ENCODE results near the gene SNUPN. TPM values are rescaled to one million over a fixed set of nuclear protein-coding genes. Genes with fewer than 3 reads are reported as not detected.
"Not testable (repeated sequence)": the region's sequence is repeated elsewhere in the genome, so short reads cannot be mapped to it uniquely, and the experiment has no call there.

Gene SNUPN
- total RNA-seq, 1 donor from 2014 or later = 23.2 TPM

GRCh38 chr15:75565062-75565970 is 60.2 kb downstream of the SNUPN start:
- TF ChIP-seq CTCF (conservative IDR thresholded peaks at IDR 0.05) = no peak
- H3K36me3 Mint-ChIP-seq = peaks cover under 1% of the 10 kb centered on the region
- peaks cover 10% of the 10 kb centered on the region for H3K4me1 Mint-ChIP-seq (ENCODE audit: unreplicated experiment)
- no peak overlapping the region for H3K4me3 Mint-ChIP-seq
- no peaks in the 10 kb centered on the region for H3K9me3 Mint-ChIP-seq
- no peak for DNase-seq (ENCODE audit: extremely low spot score, unreplicated experiment)
- no peaks in the 10 kb centered on the region for H3K27me3 Mint-ChIP-seq
- peak overlapping the region; percentile 53 for H3K27ac Mint-ChIP-seq

DNA sequence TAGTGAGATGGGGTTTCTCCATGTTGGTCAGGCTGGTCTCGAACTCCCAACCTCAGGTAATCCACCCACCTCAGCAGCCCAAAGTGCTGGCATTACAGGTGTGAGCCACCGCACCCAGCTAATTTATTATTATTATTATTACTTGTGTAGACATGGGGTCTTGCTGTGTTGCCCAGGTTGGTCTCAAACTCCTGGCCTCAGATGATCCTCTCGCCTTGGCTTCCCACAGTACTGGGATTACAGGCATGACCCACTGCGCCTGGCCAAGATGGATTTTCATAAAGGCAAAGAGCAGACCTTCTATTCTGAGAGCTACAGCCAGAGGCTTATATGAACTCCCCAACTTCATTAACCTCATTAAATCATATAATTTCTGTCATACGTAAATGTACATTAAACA is 63.6 kb downstream of the SNUPN start:
- no peak for DNase-seq (ENCODE audit: extremely low spot score, unreplicated experiment)
- Mint-ChIP-seq H3K36me3 (peaks cover 8% of the 10 kb centered on the region), H3K4me3 (no peak overlapping the region), H3K9me3 (no peaks in the 10 kb centered on the region), H3K4me1 (ENCODE audit: unreplicated experiment) (peaks cover 10% of the 10 kb centered on the region), H3K27ac (no peak overlapping the region), H3K27me3 (no peaks in the 10 kb centered on the region)
- no peak for TF ChIP-seq CTCF (conservative IDR thresholded peaks at IDR 0.05)

- Mint-ChIP-seq H3K27ac (peak overlapping the region; percentile 87), H3K36me3 (peaks cover 11% of the 10 kb centered on the region)
- not testable (repeated sequence) for H3K4me3 Mint-ChIP-seq; H3K4me1 Mint-ChIP-seq (ENCODE audit: unreplicated experiment); H3K27me3 Mint-ChIP-seq; DNase-seq (ENCODE audit: extremely low spot score, unreplicated experiment); H3K9me3 Mint-ChIP-seq
Measured at GRCh38 chr15:75559360-75559759, 66.2 kb downstream of the SNUPN start.

- not testable (repeated sequence) for H3K9me3 Mint-ChIP-seq; H3K4me3 Mint-ChIP-seq; H3K27me3 Mint-ChIP-seq; DNase-seq (ENCODE audit: extremely low spot score, unreplicated experiment); H3K4me1 Mint-ChIP-seq (ENCODE audit: unreplicated experiment)
- Mint-ChIP-seq H3K27ac (peak overlapping the region; percentile 87), H3K36me3 (peaks cover 11% of the 10 kb centered on the region)
Measured at GRCh38 chr15:75558955-75559354, 66.6 kb downstream of the SNUPN start.

DNA sequence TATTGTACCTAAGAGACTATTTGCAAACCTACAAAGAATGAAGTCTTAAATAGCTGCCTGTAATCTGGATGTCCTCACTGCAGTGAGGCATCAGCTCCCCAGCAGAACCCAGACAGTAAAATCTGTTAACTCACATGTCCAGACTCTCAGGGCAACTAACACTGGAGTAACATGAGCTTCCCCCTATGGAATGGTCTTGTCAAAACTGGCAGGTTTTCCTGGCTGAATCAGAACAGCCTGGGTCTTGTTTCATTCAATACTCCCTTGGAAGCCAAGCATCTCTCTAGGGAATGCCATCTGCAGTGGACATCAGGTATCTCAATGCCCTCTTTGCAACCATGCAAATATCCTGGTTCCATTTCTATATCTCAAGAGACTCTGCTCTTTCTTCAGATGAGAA is 70.8 kb downstream of the SNUPN start:
- no peaks in the 10 kb centered on the region for H3K27me3 Mint-ChIP-seq
- DNase-seq (ENCODE audit: extremely low spot score, unreplicated experiment) = no peak
- H3K4me1 Mint-ChIP-seq (ENCODE audit: unreplicated experiment) = peaks cover 15% of the 10 kb centered on the region
- TF ChIP-seq CTCF (conservative IDR thresholded peaks at IDR 0.05) = no peak
- H3K9me3 Mint-ChIP-seq = no peaks in the 10 kb centered on the region
- H3K27ac Mint-ChIP-seq = peak overlapping the region; percentile 18
- peaks cover 8% of the 10 kb centered on the region for H3K36me3 Mint-ChIP-seq
- H3K4me3 Mint-ChIP-seq = no peak overlapping the region

DNA sequence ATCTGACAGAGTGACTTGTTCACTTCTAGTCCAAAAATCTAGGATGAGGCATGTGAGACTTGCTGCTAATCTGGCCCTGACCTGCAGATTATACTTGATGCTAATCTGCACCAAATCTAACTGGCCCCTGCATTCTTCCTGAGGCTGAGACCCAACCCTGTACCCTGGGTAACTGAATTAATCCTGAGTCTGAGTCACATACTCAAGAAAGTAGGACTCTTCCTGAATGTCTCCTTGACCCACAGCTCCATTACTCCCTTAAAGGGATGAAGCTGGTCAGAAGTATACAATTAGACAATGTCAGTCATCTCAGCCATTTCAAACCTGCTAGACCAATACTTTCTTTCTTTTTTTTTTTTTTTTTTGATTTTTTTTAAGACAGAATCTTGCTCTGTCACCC is 71.9 kb downstream of the SNUPN start:
- H3K4me1 Mint-ChIP-seq (ENCODE audit: unreplicated experiment) = peaks cover 15% of the 10 kb centered on the region
- H3K9me3 Mint-ChIP-seq = no peaks in the 10 kb centered on the region
- H3K27ac Mint-ChIP-seq = peak overlapping the region; percentile 8
- no peak for TF ChIP-seq CTCF (conservative IDR thresholded peaks at IDR 0.05)
- H3K4me3 Mint-ChIP-seq = no peak overlapping the region
- no peaks in the 10 kb centered on the region for H3K27me3 Mint-ChIP-seq
- DNase-seq (ENCODE audit: extremely low spot score, unreplicated experiment) = no peak
- H3K36me3 Mint-ChIP-seq = peaks cover 4% of the 10 kb centered on the region

Data from type B pancreatic cell (in vitro differentiated cells).